ENCODE measurements around the gene RIC8A. TPM values are rescaled to one million over a fixed set of nuclear protein-coding genes. Genes with fewer than 3 reads are reported as not detected.
A peak's percentile ranks its signal among the peaks of the same experiment; 100 is the strongest.

RIC8A gene
- total and polyA plus RNA-seq, 2 donors from 2014 or later, result 52.3 to 92.1 TPM

DNA sequence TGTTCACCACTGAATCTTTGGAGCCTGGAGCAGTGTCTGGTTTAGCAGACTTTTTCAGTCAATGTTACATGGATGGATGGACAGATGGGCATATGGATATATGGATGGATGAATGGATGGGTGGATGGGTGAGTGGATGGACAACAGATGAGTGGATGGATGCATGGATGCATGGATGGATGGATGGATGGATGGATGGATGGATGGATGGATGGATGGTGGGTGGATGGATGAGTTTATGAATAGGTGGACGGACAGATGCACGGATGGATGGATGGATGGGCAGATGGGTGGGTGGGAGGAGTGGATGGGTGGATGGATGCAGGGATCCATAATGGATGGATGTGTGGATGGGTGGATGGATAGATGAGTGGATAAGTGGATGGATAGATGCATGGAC lies 48.3 kb downstream of the RIC8A start:
- FAIRE-seq (no peak), DNase-seq (no peak)
- Histone ChIP-seq H3K9ac (ENCODE audit: low read length in 3 of 3) (no peak overlapping the region), H3K27ac (ENCODE audit: low read depth in 2 of 2, low read length in 2 of 2) (no peak overlapping the region), H3K36me3 (ENCODE audit: control insufficient read depth in 2 of 3, insufficient read depth in 3 of 3, low read length in 3 of 3) (peaks cover 0 to 16% (median 10%) of the 10 kb centered on the region in 3 donors), H3K9me3 (ENCODE audit: control insufficient read depth in 2 of 3, insufficient read depth in 1 of 3, low read length in 3 of 3) (no peaks in the 10 kb centered on the region), H3K4me3 (ENCODE audit: low read length in 3 of 3) (no peak overlapping the region), H3K27me3 (ENCODE audit: control insufficient read depth, insufficient read depth, low read length) (no peaks in the 10 kb centered on the region), H3K4me1 (ENCODE audit: control insufficient read depth in 2 of 3, insufficient read depth in 2 of 3, low read depth in 1 of 3, low read length in 3 of 3) (no peaks in the 10 kb centered on the region)
- intact Hi-C loops (cut with DNase I), result no loop called here
- TF ChIP-seq, protein P1, sequence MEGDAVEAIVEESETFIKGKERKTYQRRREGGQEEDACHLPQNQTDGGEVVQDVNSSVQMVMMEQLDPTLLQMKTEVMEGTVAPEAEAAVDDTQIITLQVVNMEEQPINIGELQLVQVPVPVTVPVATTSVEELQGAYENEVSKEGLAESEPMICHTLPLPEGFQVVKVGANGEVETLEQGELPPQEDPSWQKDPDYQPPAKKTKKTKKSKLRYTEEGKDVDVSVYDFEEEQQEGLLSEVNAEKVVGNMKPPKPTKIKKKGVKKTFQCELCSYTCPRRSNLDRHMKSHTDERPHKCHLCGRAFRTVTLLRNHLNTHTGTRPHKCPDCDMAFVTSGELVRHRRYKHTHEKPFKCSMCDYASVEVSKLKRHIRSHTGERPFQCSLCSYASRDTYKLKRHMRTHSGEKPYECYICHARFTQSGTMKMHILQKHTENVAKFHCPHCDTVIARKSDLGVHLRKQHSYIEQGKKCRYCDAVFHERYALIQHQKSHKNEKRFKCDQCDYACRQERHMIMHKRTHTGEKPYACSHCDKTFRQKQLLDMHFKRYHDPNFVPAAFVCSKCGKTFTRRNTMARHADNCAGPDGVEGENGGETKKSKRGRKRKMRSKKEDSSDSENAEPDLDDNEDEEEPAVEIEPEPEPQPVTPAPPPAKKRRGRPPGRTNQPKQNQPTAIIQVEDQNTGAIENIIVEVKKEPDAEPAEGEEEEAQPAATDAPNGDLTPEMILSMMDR (IDR thresholded peaks at IDR 0.05; ENCODE audit: borderline replicate concordance, extremely low read depth, insufficient read depth), result no peak

DNA sequence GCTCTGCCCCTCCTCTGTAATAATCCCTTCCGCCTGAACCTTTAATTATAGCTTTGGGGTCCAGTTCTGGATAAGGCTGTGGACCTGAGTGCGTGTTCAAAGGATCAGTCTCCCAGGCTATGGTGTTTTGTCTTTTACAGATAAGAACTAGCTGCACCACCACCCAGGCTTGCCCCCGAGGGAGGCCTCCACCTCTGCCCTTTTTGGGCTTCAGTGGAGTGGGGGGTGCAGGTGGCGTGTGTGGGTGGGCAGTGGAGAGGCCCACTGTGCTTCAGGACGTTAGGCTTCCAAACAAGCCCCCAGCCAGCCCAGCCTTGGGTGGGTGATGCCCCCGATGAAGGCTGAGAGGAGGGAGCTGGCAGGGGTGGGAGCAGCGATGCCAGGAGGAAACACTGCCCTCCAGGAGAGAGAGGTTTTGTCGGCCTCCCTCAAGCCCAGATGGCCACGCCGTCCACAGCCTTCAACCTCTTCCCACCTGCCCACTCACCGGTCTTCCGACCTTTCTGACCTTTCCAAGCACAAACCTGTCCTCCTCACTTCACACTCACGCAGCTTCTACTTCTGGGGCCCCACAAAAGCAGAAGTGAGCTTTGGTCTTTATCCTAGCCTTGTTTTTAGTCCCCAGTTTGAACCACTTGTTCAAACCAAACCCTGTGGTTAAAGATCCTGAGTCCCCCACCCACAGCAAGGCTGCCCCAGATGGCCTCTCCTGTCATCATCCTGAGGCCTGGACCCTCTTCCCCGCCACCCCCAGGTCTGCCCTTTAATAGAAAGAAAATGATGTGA lies 49.6 kb downstream of the RIC8A start:
- peaks cover 0 to 1% (median 0%) of the 10 kb centered on the region in 3 donors for H3K9me3 ChIP-seq (ENCODE audit: control insufficient read depth in 2 of 3, insufficient read depth in 1 of 3, low read length in 3 of 3)
- intact Hi-C loops (cut with DNase I), result no loop called here
- H3K9ac ChIP-seq (ENCODE audit: low read length in 3 of 3), result no peak overlapping the region
- DNase-seq (no peak), FAIRE-seq (no peak)
- H3K4me1 ChIP-seq (ENCODE audit: control insufficient read depth in 2 of 3, insufficient read depth in 2 of 3, low read depth in 1 of 3, low read length in 3 of 3), result no peaks in the 10 kb centered on the region
- TF ChIP-seq, protein P1 (IDR thresholded peaks at IDR 0.05; ENCODE audit: borderline replicate concordance, extremely low read depth, insufficient read depth), result no peak
- H3K27me3 ChIP-seq (ENCODE audit: control insufficient read depth, insufficient read depth, low read length), result no peaks in the 10 kb centered on the region
- H3K36me3 ChIP-seq (ENCODE audit: control insufficient read depth in 2 of 3, insufficient read depth in 3 of 3, low read length in 3 of 3), result peaks cover 0 to 11% (median under 1%) of the 10 kb centered on the region in 3 donors
- H3K4me3 ChIP-seq (ENCODE audit: low read length in 3 of 3), result no peak overlapping the region
- no peak overlapping the region for H3K27ac ChIP-seq (ENCODE audit: low read depth in 2 of 2, low read length in 2 of 2)

DNA sequence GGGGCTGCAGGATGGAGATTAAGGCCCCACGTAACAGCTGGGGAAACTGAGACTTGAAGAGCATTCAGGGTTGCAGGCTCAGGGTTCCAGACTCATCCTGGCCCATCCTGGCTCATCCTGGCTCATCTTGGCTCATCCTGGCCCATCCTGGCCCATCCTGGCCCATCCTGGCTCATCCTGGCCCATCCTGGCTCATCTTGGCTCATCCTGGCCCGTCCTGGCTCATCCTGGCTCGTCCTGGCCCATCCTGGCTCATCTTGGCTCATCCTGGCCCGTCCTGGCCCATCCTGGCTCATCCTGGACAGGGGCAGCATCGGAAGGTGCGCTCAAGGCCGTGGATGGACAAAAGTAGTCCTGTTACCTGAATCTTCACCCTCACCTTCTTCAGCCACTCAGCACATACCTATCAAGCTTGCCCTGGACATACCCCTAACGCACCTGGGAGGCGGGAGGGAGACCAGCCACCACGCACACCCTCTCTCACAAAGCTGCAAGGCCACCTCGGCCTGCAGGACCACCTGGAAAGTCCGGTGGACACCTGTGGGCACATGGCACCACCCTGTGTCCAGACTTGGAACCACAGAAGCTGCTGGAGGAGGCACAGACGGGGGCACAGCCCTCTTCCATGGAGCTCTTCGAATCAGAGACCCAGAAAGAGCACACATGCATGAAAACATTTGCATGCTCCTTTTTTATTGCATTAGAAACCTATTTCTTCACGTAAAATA lies 50.4 kb downstream of the RIC8A start:
- TF ChIP-seq, protein P1 (IDR thresholded peaks at IDR 0.05; ENCODE audit: borderline replicate concordance, extremely low read depth, insufficient read depth), result no peak
- H3K27me3 ChIP-seq (ENCODE audit: control insufficient read depth, insufficient read depth, low read length), result no peaks in the 10 kb centered on the region
- peaks cover 0 to 8% (median 0%) of the 10 kb centered on the region in 3 donors for H3K36me3 ChIP-seq (ENCODE audit: control insufficient read depth in 2 of 3, insufficient read depth in 3 of 3, low read length in 3 of 3)
- intact Hi-C loops (cut with DNase I), result no loop called here
- no peaks in the 10 kb centered on the region for H3K4me1 ChIP-seq (ENCODE audit: control insufficient read depth in 2 of 3, insufficient read depth in 2 of 3, low read depth in 1 of 3, low read length in 3 of 3)
- FAIRE-seq, result no peak
- no peak overlapping the region for H3K9ac ChIP-seq (ENCODE audit: low read length in 3 of 3)
- H3K27ac ChIP-seq (ENCODE audit: low read depth in 2 of 2, low read length in 2 of 2), result no peak overlapping the region
- peak in 1 of 5 donors; percentile 41 for DNase-seq
- no peak overlapping the region for H3K4me3 ChIP-seq (ENCODE audit: low read length in 3 of 3)
- peaks cover 0 to 1% (median 0%) of the 10 kb centered on the region in 3 donors for H3K9me3 ChIP-seq (ENCODE audit: control insufficient read depth in 2 of 3, insufficient read depth in 1 of 3, low read length in 3 of 3)

All from kidney (tissue), 14 donors.